Left lung (tissue), 10 donors: ENCODE measurements around the gene MMP19. TPM values are rescaled to one million over a fixed set of nuclear protein-coding genes. Genes with fewer than 3 reads are reported as not detected.

Experiments used
- ATAC-seq: fragments of 200-7000 bp; cut with Tn5 transposase; one replicate; pipeline ENCODE4 v1.9.1; 2020; ENCODE audit warnings: moderate library complexity
- DNase-seq, 4 donors: peaks; one replicate each; pipeline ENCODE4 v3.0.0-alpha.2; 2013 to 2020
- H3K27ac ChIP-seq, 2 donors: fragments of 200-600 bp; sonication (generic) in 1 of 2; one replicate each; pipeline versions ENCODE4 v1.5.0 to v1.8.0; 2020 to 2021
- H3K27me3 ChIP-seq, 2 donors: fragments of 200-600 bp; sonication (generic) in 1 of 2; one replicate each; pipeline versions ENCODE4 v1.5.0 to v1.8.0; 2020 to 2021
- H3K36me3 ChIP-seq, 2 donors: fragments of 200-600 bp; sonication (generic) in 1 of 2; one replicate each; pipeline versions ENCODE4 v1.5.0 to v1.8.0; 2020 to 2021
- H3K4me1 ChIP-seq, 2 donors: fragments of 200-600 bp; one replicate each; pipeline ENCODE4 v1.8.0; 2021
- H3K4me3 ChIP-seq, 2 donors: fragments of 200-600 bp; sonication (generic) in 1 of 2; one replicate each; pipeline versions ENCODE4 v1.5.0 to v1.8.0; 2020 to 2021; ENCODE audit warnings: mild to moderate bottlenecking in 1 of 2
- H3K9me3 ChIP-seq, 2 donors: fragments of 200-600 bp; sonication (generic) in 1 of 2; one replicate each; pipeline versions ENCODE4 v1.5.0 to v1.8.0; 2020 to 2021
- CTCF ChIP-seq, 2 donors: fragments of 200-600 bp; sonication (generic) in 1 of 2; IDR thresholded peaks; one replicate each; pipeline versions ENCODE4 v1.5.0 to v1.8.0; 2021; ENCODE audit warnings: antibody characterized with exemption in 2 of 2
- intact Hi-C, 2 donors: fragments of 100-400 bp; cut with DNase I; formaldehyde crosslinking; loops; one replicate each; pipeline versions ENCODE4 v1.11.2 to v1.14.2; 2022
- polyA plus RNA-seq, 6 donors: library from polyadenylated mRNA; unstranded; fragments of 120-200 nt; gene quantifications; one replicate each; pipeline ENCODE4 v1.2.1, GENCODE V29; 2013; ENCODE audit not compliant: insufficient read length in 6 of 6
- total RNA-seq, 2 donors: library from RNA; stranded (reverse); fragmentation: NEBNext Ultra II Directional; extraction: Animal tissue kit (Norgen Biotek cat#: 25700); gene quantifications; one replicate each; pipeline ENCODE4 v1.2.1, GENCODE V29; 2021
- donor health status: DM: no; HTN: yes; CAD: no.
- donor health status: DM: no; HTN: no; CAD: no.

Gene MMP19
- total and polyA plus RNA-seq, 8 donors, result 9.9 to 78.4 (median 11.9) TPM

- Histone ChIP-seq H3K4me1 (peaks cover 30 to 67% of the 10 kb centered on the region in 2 donors), H3K9me3 (no peaks in the 10 kb centered on the region), H3K27ac (no peak overlapping the region), H3K27me3 (no peaks in the 10 kb centered on the region), H3K36me3 (peaks cover 0 to 7% of the 10 kb centered on the region in 2 donors), H3K4me3 (no peak overlapping the region)
- DNase-seq, result no peak
- no peak for TF ChIP-seq CTCF (IDR thresholded peaks at IDR 0.05)
- intact Hi-C loops, result no loop called here
- ATAC-seq, result no peak
These were observed 14.9 kb downstream of the MMP19 start for GRCh38 chr12:55827806-55828205.

- TF ChIP-seq CTCF (IDR thresholded peaks at IDR 0.05), result no peak
- no peak overlapping the region for H3K4me3 ChIP-seq
- intact Hi-C loops, result no loop called here
- no peak for ATAC-seq
- H3K4me1 ChIP-seq, result peaks cover 30 to 55% of the 10 kb centered on the region in 2 donors
- no peak for DNase-seq
- no peaks in the 10 kb centered on the region for H3K27me3 ChIP-seq
- H3K27ac ChIP-seq, result no peak overlapping the region
- H3K9me3 ChIP-seq, result no peaks in the 10 kb centered on the region
- H3K36me3 ChIP-seq, result peaks cover 0 to 37% of the 10 kb centered on the region in 2 donors
These were observed 18.0 kb downstream of the MMP19 start for GRCh38 chr12:55824726-55825125.

- H3K4me3 ChIP-seq, result no peak overlapping the region
- no peaks in the 10 kb centered on the region for H3K9me3 ChIP-seq
- peaks cover 31 to 59% of the 10 kb centered on the region in 2 donors for H3K4me1 ChIP-seq
- intact Hi-C loops, result no loop called here
- peak; percentile 21 for ATAC-seq
- peak overlapping the region in 1 of 2 donors; percentile 24 for H3K27ac ChIP-seq
- peaks cover 0 to 45% of the 10 kb centered on the region in 2 donors for H3K36me3 ChIP-seq
- no peak for TF ChIP-seq CTCF (IDR thresholded peaks at IDR 0.05)
- H3K27me3 ChIP-seq, result no peaks in the 10 kb centered on the region
- DNase-seq, result no peak
These were observed 19.3 kb downstream of the MMP19 start for GRCh38 chr12:55823419-55823818.

GRCh38 chr12:55822228-55822627, 20.5 kb downstream of the MMP19 start:
- no peak for ATAC-seq
- no peak for DNase-seq
- Histone ChIP-seq H3K4me1 (peaks cover 21 to 48% of the 10 kb centered on the region in 2 donors), H3K27ac (no peak overlapping the region), H3K4me3 (no peak overlapping the region), H3K36me3 (peaks cover 0 to 45% of the 10 kb centered on the region in 2 donors), H3K9me3 (no peaks in the 10 kb centered on the region), H3K27me3 (no peaks in the 10 kb centered on the region)
- intact Hi-C loops, result no loop called here
- no peak for TF ChIP-seq CTCF (IDR thresholded peaks at IDR 0.05)

- Histone ChIP-seq H3K27ac (no peak overlapping the region), H3K27me3 (no peaks in the 10 kb centered on the region), H3K4me1 (peaks cover 17 to 47% of the 10 kb centered on the region in 2 donors), H3K36me3 (peaks cover 0 to 46% of the 10 kb centered on the region in 2 donors), H3K4me3 (no peak overlapping the region), H3K9me3 (no peaks in the 10 kb centered on the region)
- ATAC-seq (no peak), DNase-seq (no peak)
- TF ChIP-seq CTCF (IDR thresholded peaks at IDR 0.05), result no peak
- intact Hi-C loops, result no loop called here
These were observed 22.1 kb downstream of the MMP19 start for GRCh38 chr12:55820679-55821078.
